ENCODE data around the gene CDH13. TPM values are rescaled to one million over a fixed set of nuclear protein-coding genes. Genes with fewer than 3 reads are reported as not detected.

The CDH13 gene
- total RNA-seq, 1 experiment from 2014 or later: not detected

DNA sequence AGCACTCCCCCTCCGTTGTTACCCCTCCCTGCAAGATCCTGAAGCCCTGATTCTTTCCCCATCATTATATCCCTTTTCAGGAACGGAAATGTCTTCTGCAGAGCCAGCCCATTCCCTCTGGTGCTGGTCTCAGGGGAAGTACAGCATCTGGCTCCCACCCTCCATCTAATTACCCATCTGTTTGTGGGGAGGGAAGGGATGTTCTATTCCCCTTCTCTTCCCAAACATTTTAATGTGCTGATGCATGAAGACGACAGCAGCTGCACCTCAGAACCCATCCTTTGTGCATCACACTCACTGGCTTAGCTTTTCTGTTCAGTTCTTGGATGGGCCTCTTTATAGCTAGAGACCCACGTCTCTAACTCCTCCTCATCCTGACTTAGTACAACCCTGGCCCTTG is 367.2 kb downstream of the CDH13 start:
- DNase-seq (ENCODE audit: low spot score): no peak

DNA sequence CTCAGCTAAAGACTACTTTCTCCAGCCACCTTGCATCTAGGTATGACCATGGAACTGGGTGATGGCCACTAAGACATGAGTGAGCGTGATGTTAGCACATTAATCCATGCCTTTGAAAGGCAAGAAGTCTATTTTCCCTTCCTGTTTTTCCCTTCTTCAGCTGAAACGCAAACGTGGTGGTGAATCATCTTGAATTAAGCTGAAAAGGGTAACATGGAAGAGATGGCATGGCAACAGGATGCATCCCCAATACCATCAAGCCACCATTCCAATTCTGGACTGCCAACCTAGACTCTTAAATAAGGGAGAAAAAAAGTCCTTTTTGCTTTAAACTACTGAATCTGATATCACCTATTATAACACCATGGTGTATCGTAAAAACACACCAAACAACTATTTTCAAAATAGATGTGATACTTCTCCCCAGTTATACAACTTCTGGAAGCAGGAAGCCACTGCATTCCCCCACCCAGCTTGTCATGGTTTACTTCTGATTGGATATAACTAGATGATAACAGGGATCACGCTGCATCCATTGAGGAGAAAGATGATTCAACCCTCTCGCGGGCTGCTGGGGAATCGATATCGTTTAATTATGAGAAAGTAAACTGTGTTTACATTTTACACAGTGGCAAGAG is 368.6 kb downstream of the CDH13 start:
- no peak for DNase-seq (ENCODE audit: low spot score)

DNA sequence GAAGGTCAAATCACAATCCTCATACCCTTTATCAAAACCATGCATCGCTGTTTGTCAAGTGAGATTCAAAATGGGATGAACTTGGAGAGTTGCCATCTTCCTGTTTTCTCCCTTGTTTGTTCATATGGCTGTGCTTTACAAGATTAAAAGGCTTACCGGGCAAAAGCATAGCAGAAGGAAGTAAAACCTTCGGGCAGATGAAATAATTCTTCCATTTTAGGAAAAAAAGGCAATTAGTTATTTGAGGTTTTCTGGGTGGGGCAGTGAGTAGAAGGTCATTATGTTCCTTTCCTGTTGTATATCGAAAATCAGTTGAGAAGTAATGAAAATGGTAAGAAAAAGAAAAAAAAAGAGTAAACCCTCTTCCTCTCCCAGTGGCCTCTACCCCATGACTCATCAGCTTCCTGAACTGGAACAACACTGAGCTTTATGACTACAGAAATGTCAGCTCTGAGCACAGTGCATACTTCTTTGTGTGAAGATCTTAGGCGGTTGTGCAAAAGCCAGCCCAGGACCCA is 369.2 kb downstream of the CDH13 start:
- peak; percentile 96 for DNase-seq (ENCODE audit: low spot score)

DNA sequence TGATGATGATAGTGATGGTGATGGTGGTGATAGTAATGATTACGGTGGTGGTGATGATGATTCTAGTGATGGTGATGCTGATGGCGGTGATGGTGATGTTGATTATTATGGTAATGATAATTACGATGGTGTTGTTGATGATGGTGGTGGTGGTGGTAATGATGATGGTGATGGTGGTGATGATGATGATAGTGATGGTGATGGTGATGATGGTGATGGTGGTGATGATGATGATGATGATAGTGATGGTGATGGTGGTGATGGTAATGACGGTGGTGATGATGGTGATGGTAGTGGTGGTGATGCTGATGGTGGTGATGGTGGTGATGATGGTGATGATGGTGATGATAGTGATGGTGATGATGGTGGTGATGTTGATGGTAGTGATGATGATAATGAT is 370.0 kb downstream of the CDH13 start:
- DNase-seq (ENCODE audit: low spot score): no peak

DNA sequence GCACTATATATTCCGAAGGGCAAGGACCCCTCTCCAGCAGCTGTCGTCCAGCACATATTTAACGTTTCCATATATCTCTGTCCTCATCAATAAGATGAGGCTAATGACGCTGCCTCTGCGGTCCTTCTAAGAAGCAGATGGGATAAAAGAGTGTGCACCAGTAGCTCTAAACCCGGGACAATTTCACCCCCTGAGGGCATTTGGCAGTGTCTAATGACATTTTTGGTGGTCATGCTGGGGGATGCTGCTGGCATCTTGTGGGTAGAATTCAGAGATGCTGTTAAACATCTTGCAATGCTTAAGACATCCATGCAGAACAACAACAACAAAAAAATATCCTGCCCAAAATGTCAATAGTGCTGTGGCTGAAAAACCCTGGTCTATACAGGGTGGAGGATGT is 372.9 kb downstream of the CDH13 start:
- no peak for DNase-seq (ENCODE audit: low spot score)

DNA sequence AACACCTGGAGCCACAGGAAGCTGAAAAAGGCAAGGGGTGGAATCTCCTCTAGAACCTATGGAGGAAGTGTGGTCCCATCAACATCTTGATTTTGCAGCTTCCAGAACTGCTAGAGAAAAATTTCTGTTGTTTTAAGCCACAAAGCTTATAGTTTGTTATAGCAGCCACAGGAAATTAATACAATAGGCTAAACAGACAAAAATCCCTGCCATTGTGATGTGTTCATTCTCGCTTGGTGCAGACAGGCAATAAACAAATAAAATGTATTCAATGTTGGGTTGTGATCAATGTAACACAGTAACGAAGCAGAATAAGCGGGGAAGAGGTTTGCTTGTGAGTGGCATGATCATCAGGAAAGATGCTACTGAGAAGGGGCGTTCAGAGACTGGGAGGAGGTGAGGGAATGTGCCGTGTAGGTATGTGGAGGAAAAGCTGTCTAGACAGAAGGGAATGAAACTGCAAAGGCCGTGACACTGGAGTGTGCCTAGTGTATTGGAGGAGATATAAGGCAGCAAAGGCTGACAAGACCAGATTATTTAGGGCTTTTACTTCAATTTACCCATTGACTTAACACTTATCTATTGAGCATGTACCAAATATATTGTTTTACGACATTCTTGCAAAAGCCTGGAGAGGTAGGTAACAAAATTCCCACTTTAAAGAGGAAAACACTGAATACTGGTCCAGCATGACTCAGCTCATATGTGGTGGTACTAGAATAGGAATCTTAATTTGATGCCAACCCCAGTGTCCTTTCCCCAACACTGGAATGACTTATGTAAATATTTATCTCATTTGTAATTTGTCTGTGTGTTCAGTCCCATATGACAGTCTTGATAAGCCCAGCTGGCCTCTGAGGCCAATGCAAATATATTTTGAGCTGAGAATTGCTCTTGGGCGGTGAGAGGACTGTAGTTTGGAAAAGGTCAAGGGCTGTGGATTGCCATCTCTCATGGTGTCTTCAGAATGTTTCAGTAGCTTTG is 375.9 kb downstream of the CDH13 start:
- DNase-seq (ENCODE audit: low spot score): peak; percentile 1

DNA sequence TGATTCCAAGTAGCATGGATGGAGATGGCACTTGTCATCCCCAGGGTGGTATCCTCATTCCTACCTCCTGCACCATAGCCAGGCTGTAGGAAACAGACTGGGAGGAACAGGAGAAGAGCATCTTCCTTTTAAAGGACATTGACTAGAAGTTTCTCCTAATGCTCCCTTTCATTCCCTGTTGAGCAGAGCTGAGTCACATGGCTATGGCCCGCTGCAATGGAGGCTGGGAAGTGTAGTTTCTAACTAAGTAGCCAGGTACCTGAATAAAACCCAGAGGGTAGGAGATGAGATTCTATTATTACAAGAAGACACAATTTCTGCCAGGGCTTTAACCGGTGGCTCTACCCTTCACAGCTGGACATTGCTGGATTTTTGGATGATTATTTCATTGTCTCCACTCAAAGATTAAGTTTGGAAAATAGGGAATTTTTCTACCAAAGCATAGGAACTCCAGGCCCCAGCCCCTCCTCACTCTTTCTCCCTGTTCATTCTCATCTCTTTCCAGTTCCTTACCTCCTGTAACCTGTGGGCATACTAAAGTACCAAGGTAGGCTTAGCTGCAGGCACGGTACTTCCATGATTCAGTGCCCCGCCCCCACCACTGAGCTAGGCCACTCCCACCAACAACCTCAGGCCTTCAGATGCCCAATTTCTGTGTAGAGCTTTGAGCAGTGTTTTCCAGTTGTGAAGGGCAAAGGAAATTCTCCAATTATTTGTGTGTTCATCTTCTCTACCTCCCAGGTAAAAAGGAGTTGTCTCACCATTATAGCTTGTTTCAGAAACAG is 378.3 kb downstream of the CDH13 start:
- no peak for DNase-seq (ENCODE audit: low spot score)

DNA sequence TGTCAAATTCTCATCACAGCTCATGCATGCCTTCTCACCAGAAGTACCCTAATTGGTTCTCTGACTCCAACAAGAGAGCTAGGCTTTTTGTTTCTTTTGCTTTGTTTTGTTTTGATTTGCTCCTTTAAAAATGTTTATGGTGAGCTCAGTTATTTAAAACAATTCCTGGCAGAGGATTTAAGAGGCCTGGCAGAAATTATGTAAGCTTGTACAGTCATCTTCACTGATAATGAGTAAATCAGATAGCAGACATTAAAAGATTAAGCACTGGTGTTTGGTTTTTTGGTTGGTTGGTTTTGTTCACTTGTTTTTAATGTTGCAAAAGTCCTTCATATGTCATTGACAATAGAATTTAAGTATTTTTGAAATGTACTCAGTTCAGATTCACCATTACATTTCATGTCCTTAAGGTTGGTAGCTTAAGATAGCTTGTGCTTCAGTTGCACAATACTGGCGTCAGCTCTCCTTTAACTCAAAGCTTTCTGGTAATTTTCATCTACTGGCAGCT is 378.9 kb downstream of the CDH13 start:
- no peak for DNase-seq (ENCODE audit: low spot score)

DNA sequence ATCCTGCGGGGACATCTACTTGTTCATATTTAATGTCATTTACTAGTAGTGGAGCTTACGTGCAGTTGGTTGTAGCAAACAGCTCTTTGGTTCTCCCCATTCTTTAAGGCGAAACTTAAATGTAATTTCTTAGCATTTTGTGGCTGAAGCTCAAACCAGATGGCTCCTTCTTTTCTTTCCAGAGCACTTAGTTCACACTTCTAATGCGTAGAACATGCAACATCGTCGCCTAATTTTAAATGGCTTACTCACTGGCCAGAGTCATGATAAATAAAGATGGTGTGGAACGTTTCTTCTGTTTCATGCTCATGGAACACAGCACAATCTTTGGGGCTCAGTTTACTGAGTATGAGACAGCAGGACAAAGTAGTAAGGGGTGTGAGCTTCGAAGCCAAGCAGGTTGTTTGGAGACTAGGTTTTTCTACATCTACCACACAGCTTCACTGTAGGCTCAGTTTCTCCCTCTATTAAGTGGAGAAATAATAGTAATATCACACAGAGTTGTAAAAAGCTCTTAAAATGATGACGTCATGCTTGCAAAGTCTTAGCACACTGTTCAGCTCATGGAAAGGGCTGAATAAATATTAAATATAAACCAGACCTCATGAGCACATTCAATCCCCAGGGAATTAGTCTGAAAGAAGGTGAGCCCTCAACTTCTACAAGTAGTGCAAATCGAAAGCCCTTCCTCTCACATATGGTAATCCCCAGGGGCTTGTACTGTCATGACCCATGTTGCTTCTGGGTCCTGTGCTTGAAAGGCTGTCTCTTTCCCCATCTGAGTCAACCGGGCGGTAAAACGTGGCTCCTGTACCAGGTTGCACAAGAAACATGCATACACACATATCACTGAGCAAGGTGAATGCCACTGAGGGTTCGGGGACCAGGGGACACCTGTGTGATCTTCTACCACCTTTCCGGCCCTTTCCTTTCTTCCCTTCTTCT is 384.3 kb downstream of the CDH13 start:
- no peak for DNase-seq (ENCODE audit: low spot score)

DNA sequence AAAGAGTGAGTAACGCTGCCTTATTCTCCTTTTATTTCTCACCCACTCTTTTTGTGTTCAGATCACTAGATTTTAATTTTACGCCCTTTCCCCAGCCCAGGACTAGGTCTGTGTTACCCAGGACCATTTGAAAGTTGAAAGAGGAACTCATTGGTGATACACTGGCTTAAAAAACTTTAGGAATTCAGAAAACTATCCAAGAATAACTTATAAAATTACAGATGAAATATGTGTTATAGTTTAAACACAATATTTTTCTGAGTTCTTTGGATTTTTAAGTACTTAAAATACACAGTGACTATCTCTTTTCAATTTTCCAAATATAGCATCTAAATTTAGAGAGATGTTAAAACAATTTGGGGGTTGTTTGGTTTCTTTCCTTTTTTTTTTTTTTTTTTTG is 385.2 kb downstream of the CDH13 start:
- no peak for DNase-seq (ENCODE audit: low spot score)

DNA sequence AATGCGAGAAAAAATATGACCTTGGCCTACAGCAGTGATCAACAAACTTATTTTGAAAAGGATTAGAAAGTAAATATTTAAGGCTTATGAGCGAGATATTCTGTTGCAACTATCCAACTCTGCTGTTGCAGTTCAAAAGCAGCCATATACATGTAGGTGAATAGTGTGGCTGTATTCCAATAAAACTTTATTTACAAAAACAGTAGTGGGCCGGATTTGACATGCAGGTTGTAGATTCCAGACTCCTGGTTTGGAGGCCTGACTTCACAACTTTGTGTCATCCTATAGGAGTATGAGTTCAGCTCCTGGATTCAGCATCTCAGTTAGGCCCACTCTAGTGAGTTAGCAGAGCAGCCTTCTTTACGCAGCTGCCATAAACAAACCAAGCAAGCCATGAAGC is 386.3 kb downstream of the CDH13 start:
- no peak for DNase-seq (ENCODE audit: low spot score)

DNA sequence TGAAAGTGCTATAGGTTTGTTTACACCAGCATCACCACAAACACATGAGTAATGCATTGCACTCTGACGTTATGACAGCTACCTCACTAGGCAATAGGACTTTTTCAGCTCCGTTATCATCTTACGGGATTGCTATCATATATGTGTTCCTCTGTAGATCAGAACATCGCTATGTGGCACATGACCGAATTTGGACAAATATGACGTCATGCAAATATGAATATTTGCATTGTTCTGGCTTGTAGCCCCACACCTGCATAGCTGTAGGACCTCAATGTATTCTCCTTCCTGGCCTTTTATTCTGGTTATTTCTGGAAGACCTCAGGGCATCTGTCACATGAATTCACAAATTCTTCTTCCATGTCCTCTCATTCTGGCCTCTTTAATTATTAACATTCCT is 393.2 kb downstream of the CDH13 start:
- no peak for DNase-seq (ENCODE audit: low spot score)

DNA sequence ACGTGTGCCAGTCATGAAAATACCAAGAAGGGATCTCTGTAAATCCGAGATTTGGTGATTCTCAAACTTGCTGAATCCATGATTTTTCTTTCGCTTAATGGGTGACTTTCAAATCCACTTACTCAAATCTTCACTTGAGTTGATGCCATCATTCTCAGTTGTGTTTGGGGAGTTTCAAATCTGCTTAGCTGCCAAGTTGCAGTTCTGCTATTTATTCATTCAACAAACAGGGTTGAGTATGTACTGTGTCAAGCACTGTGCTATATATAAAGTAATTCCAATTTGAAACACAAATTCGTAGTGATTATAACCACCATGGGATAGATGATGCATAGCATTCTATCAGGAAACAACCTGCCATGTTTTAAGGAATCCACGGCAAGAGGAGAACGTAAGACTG is 394.3 kb downstream of the CDH13 start:
- no peak for DNase-seq (ENCODE audit: low spot score)

DNA sequence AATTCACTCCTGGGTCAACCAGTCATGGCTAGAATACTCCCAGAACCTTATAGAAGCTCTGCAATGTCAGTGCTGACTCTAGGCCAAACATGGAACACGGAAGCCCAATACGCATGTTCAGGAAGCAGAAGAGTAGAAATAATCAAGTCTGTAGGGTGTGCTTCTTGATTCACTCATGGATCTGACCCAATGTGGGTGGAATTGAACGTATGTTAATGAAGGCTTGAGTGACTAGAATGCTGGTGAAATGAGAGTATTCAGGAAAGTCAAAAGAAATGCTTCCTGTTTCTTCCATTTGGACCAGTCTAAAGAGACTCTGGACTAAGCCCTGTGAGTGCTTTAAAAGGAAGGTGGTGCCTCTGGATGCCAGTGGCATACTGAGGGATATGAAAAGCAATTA is 395.0 kb downstream of the CDH13 start:
- DNase-seq (ENCODE audit: low spot score): no peak

DNA sequence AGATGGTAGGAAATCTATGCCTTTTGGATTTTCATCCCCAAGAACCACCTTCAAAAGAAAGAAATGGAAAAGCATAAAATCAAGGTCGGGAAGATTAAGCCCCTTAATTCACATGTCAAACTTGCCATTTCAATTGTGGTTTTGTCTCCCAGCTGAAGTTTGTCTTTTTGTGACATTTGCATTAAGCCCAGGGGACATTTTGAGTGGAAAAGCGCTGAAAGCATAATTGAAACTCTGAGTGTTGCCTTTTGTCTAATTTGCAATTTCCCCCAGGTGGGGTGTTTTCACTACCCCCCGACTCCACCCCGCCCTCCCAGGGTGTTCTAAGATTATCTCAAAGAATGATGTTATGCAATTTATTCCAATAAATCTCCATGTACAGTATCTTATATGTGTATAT is 396.2 kb downstream of the CDH13 start:
- no peak for DNase-seq (ENCODE audit: low spot score)

DNA sequence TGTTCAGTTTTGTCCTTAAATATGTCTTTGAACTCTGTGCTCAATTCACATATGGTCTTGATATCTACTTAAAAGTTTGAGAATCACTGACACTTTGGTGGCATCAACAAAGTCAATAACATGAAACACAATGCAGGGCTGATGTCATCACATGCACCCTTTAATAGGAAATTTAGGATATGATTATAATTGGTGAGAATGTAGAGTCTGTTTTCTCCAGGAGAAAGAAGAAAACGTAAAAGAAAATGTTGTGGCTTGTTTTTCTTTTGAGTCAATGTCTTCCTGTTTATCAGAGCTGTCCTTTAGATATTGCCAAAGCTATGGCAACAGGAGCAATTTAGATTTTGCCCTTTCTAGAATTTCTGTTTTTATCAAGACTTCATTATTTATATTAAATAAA is 396.9 kb downstream of the CDH13 start:
- DNase-seq (ENCODE audit: low spot score): no peak

DNA sequence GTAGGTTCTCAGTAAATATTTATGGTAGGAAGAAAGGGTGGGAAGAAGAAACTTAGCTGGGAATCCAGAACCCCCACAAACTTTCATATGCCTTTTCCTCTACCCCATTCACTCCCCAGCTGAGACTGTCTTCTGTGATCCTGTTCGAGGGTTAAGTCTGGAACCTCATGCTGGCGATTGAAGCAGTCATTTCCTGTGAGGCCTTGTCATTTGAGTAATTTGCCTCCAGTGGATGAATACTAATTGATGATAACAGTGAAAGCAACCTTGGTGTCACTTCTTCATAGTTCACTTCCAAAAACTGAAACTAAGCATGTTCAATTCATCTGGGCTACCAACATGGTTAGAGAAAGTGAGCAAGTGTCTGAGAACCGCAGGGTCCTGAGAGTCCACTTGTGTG is 401.2 kb downstream of the CDH13 start:
- DNase-seq (ENCODE audit: low spot score): no peak

DNA sequence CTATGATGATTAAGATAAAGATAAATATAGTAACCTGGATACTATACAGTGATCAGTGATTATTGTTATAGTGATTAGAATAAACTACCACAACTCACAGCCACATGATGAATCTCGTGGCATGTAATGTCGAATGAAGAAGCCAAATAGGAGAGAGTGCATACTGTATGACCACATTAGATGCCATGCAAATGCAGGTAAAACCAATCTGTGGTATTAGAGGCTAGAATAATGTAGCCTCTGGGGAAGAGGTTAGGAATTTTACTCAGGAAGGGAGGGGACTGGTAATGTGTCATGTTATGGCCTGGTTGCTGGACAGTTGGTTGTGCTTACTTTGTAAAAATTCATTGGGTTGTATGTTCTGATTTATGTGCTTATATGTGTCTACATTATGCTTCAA is 402.7 kb downstream of the CDH13 start:
- DNase-seq (ENCODE audit: low spot score): no peak

DNA sequence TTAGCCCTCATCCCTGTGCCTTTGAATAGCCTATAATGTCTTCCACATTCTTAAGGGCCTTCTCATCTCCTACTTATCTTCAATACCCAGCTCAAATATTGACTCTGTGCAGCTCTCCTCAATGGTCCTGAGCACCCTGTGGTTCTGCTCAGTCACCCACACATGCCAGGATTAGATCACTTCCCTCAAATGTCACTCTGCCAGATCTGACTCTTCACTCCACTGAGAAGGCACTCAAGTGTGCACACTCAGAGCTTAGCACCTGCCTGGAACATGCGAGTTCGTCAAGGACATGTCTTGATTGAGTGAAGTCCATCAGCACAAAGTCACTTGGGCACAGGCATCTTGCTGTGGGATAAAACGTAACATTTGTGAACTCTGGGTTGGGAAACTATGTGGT is 404.8 kb downstream of the CDH13 start:
- DNase-seq (ENCODE audit: low spot score): no peak

DNA sequence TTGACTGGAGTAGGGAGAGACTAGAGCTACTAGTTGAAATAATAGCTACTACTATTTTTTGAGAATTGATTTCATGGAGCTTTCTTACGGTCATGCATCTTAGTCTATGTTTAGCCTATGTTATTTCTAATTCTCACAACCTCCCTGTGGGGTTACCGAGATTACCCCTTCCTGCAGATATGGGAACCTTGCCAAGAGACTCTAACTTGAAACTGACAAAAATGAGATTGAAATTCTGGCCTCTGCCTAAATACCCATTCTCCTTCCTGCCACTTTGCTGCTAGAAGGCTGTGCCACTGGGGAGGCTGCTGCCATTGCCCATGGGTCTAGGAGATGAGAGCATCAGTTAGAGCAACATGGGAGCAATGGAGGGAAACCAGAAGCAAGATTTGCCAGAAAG is 410.3 kb downstream of the CDH13 start:
- DNase-seq (ENCODE audit: low spot score): no peak

DNA sequence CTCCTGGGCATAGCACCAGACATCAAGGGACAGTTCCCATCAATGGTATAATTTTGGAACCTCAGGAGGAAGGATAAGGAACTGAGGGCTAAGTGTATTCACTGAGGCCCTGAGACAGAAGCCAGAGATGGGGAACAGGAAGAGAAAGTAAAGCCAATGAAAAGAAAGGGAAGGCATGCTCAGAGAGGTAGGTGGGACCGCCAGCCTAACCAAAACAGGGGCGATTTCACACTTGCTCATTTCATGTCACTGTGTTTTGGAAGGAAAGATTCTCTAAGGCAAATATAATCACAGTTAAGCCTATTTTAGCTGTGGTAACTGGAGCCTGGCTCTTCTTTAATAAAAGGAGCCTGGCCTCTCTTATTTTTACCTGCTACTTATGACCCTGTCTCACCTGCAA is 411.1 kb downstream of the CDH13 start:
- DNase-seq (ENCODE audit: low spot score): no peak

All from HT-29 (cell line).